Neural crest cell (in vitro differentiated cells): ENCODE measurements around the gene CELF6. TPM values are rescaled to one million over a fixed set of nuclear protein-coding genes. Genes with fewer than 3 reads are reported as not detected.

Source experiments
- DNase-seq: peaks from one replicate; pipeline ENCODE4 v3.0.0; 2021; ENCODE audit warnings: low read depth, mixed read lengths, low spot score
- H3K27ac Mint-ChIP-seq: one replicate; pipeline ENCODE4 v1.8.0; 2021; ENCODE audit warnings: mild to moderate bottlenecking, mixed read lengths; ENCODE audit not compliant: unreplicated experiment
- H3K27me3 Mint-ChIP-seq: 2 replicates; pipeline ENCODE4 v1.8.0; 2021; ENCODE audit warnings: low read depth, mild to moderate bottlenecking, mixed read lengths
- H3K36me3 Mint-ChIP-seq: 2 replicates; pipeline ENCODE4 v1.8.0; 2021; ENCODE audit warnings: low read depth, mild to moderate bottlenecking, mixed read lengths
- H3K4me1 Mint-ChIP-seq: 2 replicates; pipeline ENCODE4 v1.8.0; 2021; ENCODE audit warnings: mixed read lengths
- H3K4me3 Mint-ChIP-seq: one replicate; pipeline ENCODE4 v1.8.0; 2021; ENCODE audit warnings: mild to moderate bottlenecking, mixed read lengths
- H3K9me3 Mint-ChIP-seq: 2 replicates; pipeline ENCODE4 v1.8.0; 2021; ENCODE audit warnings: mixed read lengths
- CTCF ChIP-seq: fragments of 200-600 bp; sonication (generic); conservative IDR thresholded peaks from 2 replicates; pipeline ENCODE4 v1.5.0; 2021; ENCODE audit warnings: antibody characterized with exemption, mild to moderate bottlenecking
- total RNA-seq: library from RNA; stranded (reverse); gene quantifications from 2 replicates; pipeline ENCODE4 v1.2.1, GENCODE V29; 2021

The CELF6 gene
- total RNA-seq, 1 donor from 2014 or later = 1.3 TPM

- Mint-ChIP-seq H3K27me3 (no peaks in the 10 kb centered on the region), H3K4me1 (no peaks in the 10 kb centered on the region), H3K4me3 (no peak overlapping the region), H3K36me3 (no peaks in the 10 kb centered on the region), H3K27ac (peak overlapping the region; percentile 28), H3K9me3 (no peaks in the 10 kb centered on the region)
- no peak for TF ChIP-seq CTCF
- no peak for DNase-seq
Observed at GRCh38 chr15:72358650-72359171, 38.8 kb upstream of the CELF6 start.

- no peak overlapping the region for H3K4me3 Mint-ChIP-seq
- no peaks in the 10 kb centered on the region for H3K27me3 Mint-ChIP-seq
- H3K4me1 Mint-ChIP-seq = no peaks in the 10 kb centered on the region
- no peaks in the 10 kb centered on the region for H3K36me3 Mint-ChIP-seq
- no peak for DNase-seq
- no peaks in the 10 kb centered on the region for H3K9me3 Mint-ChIP-seq
- TF ChIP-seq CTCF = no peak
- H3K27ac Mint-ChIP-seq = no peak overlapping the region
Observed at GRCh38 chr15:72358121-72358520, 38.2 kb upstream of the CELF6 start.

- Mint-ChIP-seq H3K36me3 (no peaks in the 10 kb centered on the region), H3K9me3 (no peaks in the 10 kb centered on the region), H3K27me3 (no peaks in the 10 kb centered on the region), H3K4me3 (no peak overlapping the region), H3K4me1 (no peaks in the 10 kb centered on the region), H3K27ac (no peak overlapping the region)
- DNase-seq = no peak
- TF ChIP-seq CTCF = no peak
Observed at GRCh38 chr15:72354496-72354895, 34.5 kb upstream of the CELF6 start.

GRCh38 chr15:72353266-72353665 lies 33.3 kb upstream of the CELF6 start:
- no peak for TF ChIP-seq CTCF
- H3K36me3 Mint-ChIP-seq = no peaks in the 10 kb centered on the region
- no peak overlapping the region for H3K4me3 Mint-ChIP-seq
- no peaks in the 10 kb centered on the region for H3K9me3 Mint-ChIP-seq
- H3K4me1 Mint-ChIP-seq = no peaks in the 10 kb centered on the region
- peak overlapping the region; percentile 57 for H3K27ac Mint-ChIP-seq
- no peak for DNase-seq
- no peaks in the 10 kb centered on the region for H3K27me3 Mint-ChIP-seq

- Mint-ChIP-seq H3K4me3 (no peak overlapping the region), H3K27ac (no peak overlapping the region), H3K27me3 (no peaks in the 10 kb centered on the region), H3K9me3 (no peaks in the 10 kb centered on the region), H3K4me1 (no peaks in the 10 kb centered on the region), H3K36me3 (peaks cover 3% of the 10 kb centered on the region)
- no peak for TF ChIP-seq CTCF
- no peak for DNase-seq
Observed at GRCh38 chr15:72345806-72346205, 25.8 kb upstream of the CELF6 start.

GRCh38 chr15:72345280-72345679 lies 25.3 kb upstream of the CELF6 start:
- Mint-ChIP-seq H3K4me1 (no peaks in the 10 kb centered on the region), H3K9me3 (no peaks in the 10 kb centered on the region), H3K36me3 (peaks cover 3% of the 10 kb centered on the region), H3K27me3 (no peaks in the 10 kb centered on the region), H3K27ac (no peak overlapping the region), H3K4me3 (no peak overlapping the region)
- DNase-seq = no peak
- no peak for TF ChIP-seq CTCF
